Hepatic stellate cell (primary cell): ENCODE results near the gene SEMA5A.
A peak's percentile ranks its signal among the peaks of the same experiment; 100 is the strongest.

ENCODE experiments used
- DNase-seq: peaks from one replicate; pipeline ENCODE4 v3.0.0; 2011; ENCODE audit warnings: low spot score

Gene SEMA5A

GRCh38 chr5:9057406-9058000 lies 488.4 kb downstream of the SEMA5A start:
- no peak for DNase-seq

DNA sequence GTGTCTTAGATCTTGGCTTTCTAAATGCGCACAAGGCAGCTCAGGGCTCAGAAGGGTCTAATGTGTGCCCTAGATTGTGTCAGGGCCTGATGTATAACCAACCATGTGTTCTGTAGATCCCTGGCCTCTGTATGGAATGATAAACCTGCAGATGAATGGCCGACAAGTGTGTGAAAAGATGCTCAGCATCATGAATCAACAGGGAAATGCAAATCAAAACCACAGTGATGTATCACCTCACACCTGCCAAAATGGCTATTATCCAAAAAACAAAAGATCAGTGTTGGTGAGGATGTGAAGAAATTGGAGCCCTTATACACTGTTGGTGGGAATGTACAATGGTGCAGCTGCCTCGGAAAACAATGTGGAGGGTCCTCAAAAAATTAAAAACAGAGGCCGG lies 489.8 kb downstream of the SEMA5A start:
- no peak for DNase-seq

GRCh38 chr5:9054821-9055589 lies 490.9 kb downstream of the SEMA5A start:
- DNase-seq = no peak

GRCh38 chr5:9054322-9054721 lies 491.6 kb downstream of the SEMA5A start:
- DNase-seq = no peak

DNA sequence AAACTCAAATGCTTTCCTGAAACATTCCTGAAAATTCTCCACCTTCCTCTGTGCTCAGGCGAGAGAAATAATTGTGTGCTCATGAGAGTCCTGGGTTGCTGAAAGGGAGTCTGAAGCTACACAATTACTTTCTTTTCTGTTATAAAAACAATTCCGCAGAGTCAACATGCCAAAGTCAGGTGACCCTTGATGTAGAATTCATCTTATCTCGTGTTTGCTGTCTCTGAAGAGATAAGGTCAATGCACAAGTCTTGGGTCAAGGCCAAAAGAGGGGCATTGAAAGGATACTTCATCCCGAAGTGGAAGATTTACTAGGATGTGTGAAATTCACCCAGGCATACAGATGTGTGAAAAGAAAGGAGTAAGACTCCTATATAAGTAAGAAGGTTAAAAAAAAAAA lies 493.5 kb downstream of the SEMA5A start:
- DNase-seq = no peak

DNA sequence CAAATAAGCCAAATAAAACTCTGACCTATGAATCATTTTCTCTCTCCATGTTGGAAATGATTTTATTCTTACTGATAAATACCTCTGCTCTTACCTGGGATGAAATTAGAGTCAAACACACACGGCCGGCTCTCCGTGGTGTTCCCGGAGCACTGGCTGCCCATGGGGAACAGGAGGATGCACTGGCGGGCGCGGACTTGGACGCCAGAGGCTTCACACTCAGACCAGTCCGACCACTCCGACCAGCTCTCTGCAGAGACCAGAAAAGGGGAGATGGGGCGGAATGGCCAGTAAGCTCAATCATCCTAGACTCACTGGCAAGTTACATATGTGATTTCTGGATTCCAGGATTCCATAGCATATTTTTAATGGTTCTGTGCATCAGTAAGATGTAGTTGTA lies 494.1 kb downstream of the SEMA5A start:
- no peak for DNase-seq

DNA sequence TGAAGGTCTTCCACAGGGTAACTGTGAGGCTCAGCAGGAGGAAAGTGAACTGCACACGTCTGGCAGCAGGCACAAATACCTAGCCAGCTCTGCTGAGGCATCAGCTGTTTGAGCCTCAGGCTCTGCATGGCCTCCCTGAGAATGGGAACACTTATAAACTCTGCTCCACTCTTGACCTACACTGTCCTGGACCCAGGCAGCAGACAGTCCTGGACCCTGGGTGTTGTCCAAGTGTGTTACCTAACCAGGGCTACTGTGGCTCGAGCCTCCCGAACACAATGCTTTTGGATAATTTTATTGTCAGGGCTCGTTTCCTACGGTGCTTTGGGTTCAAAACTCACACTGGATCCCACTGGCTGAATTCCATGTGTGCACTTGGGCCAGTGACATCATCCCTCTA lies 497.9 kb downstream of the SEMA5A start:
- DNase-seq = no peak

DNA sequence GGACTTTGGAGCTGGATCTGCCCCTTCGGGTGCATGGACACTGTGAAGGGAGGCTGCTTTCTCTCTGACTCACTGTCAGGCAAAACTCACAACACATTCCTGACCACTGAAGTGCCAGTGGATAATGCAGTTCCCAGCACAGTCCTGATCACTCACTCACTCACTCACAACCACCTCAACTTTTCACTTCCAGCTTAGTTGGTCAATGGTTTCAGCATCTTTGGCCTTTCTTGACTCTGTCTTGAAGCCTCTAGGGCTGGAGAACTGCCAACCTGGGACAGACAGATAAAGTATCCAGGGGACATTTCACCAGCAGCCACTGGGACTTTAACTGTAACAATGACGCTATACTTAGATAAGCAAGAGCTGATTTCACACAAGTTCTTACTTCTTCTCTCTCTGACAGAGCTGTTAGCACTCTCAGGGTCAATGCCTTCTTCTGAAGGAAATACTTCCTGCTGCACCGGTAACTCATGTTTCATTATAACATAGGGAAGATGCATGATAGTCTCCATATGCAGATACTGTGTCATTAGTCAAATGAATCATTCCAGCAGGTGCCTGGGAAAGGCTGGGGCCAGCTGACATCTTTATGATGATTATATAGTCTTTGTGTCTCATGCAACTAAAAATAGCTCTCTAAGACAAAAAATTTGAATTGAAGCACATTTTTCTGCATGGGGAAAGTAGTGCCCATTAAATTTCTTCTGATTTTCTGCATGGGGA lies 499.0 kb downstream of the SEMA5A start:
- peak; percentile 85 for DNase-seq

DNA sequence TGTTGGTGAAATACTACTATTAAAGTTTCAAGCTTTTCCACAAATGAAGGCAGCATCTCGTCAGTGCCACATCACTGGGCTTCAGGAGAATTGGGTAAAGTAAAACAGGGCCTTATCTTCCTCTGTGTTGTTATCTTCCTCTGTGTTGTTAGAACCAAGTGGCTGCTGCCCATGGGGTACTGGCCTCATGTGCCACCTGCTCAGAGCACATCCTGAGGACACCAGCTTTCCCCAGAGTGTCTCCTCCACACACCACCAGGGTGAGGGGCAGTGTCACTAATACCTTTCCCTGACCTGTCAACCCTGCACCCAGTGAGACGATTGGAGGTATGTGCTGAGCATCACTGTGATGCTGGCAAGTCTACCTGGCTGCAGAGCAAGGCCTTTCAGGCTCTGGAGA lies 499.9 kb downstream of the SEMA5A start:
- DNase-seq = no peak

- DNase-seq = no peak
Measured at GRCh38 chr5:9042241-9042640, 503.6 kb downstream of the SEMA5A start.

- no peak for DNase-seq
Measured at GRCh38 chr5:9040475-9040874, 505.4 kb downstream of the SEMA5A start.

DNA sequence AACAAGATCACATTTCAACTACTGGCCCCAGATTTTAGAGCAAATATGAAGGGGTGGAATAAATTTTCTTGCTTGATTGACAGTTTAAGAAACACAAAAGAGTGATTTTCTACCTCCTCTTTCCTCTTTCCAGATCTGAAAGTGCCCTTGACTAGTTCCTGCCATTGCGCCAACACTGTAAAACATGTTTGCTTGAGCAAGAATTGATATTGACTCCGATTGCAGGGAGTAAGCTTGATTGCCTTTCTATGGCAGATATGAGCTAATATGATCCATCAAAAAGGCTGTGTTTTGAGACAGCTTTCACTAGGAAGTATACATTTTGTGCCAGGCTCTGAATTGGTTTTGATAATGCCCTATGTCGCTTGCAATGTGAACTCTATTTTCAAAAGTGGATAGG lies 508.8 kb downstream of the SEMA5A start:
- no peak for DNase-seq

GRCh38 chr5:9035346-9035745 lies 510.5 kb downstream of the SEMA5A start:
- no peak for DNase-seq

- DNase-seq = no peak
Measured at GRCh38 chr5:9034649-9035048, 511.2 kb downstream of the SEMA5A start.

GRCh38 chr5:9033524-9033923 lies 512.4 kb downstream of the SEMA5A start:
- no peak for DNase-seq

- no peak for DNase-seq
Measured at GRCh38 chr5:9025942-9026341, 519.9 kb downstream of the SEMA5A start.

GRCh38 chr5:9020996-9021395 lies 524.9 kb downstream of the SEMA5A start:
- DNase-seq = no peak

DNA sequence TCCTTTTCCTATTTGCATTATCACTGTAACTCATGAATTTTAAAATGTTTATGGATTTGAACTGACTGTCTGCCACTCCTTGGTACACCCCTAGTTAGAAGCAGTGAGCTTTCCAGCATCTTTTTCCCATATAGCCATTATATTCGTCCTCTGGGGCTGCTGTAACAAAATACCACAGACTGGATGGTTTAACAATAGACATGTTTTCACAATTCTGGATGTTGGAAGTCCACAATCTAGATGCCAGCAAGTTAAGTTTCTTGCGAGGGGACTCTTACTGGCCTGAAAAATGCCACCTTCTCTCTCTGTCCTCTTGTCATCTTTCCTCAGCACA lies 530.0 kb downstream of the SEMA5A start:
- no peak for DNase-seq

GRCh38 chr5:9015260-9015936 lies 530.5 kb downstream of the SEMA5A start:
- no peak for DNase-seq

- no peak for DNase-seq
Measured at GRCh38 chr5:9013147-9013546, 532.7 kb downstream of the SEMA5A start.

DNA sequence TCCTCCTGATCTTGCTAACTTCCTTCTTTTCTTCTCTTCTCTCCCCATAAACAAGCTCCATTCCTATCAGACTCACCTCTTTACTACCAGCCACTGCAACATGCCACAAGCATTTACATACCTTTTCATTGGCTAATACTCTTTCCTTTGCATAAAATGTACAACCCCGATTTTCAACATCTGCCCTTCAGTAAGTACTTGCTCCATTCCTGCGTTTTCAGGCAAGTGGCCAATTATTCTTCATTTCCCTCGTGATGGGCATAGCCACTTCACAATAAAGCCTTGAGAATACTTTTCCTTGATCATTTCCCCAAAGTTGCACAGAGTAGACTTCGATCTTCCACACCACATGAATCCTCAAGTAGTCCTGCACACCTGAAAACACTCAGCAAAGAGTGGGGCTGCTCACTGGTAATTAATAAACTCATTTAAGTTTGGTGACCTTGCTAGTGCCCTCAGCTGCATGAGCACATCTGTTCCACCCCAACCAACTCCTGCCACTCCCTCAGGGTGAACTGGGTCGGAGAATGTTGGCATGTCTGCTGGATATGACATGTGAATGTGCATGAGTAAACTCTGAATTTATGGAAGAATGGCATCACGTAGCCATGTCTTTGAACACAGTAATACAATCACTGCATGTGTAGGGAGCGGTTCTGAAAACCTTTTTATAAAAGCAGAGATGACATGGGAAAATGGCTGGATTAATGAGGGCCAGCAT lies 535.8 kb downstream of the SEMA5A start:
- no peak for DNase-seq

DNA sequence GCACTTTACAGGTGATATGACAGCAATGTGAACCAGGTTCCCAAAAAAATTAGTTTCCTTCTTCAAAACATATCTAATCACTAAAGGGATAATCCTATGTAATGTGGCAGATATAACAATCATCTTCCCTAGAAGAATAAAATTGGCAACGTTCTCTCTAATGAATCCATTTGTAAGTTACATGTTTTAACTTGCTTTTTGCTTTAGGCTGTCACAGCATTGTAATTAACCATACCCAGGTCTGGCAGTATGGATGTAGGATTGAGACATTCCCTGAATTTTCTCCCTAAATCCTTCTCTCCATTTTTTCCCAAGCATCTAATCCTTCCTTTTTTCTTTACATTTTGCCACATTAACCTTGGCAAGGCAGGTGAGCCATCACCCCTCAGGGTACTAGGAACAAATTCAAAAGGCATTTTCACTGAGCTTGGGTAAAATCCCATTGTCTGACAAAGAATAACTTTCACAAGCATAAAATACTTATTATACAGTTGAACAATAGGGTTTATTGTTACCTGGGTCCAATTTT lies 548.3 kb downstream of the SEMA5A start:
- no peak for DNase-seq
